Measurements from ENCODE around the gene KRT6B.
"Not testable (repeated sequence)": the region's sequence is repeated elsewhere in the genome, so short reads cannot be mapped to it uniquely, and the experiment has no call there.

Gene KRT6B

GRCh38 chr12:52448228-52448627 lies 3.7 kb downstream of the KRT6B start:
- no peak overlapping the region for H3K4me3 ChIP-seq (ENCODE audit: control insufficient read depth, low read depth, low read length)
- no peak for DNase-seq (ENCODE audit: low read depth)
- TF ChIP-seq, protein P1, sequence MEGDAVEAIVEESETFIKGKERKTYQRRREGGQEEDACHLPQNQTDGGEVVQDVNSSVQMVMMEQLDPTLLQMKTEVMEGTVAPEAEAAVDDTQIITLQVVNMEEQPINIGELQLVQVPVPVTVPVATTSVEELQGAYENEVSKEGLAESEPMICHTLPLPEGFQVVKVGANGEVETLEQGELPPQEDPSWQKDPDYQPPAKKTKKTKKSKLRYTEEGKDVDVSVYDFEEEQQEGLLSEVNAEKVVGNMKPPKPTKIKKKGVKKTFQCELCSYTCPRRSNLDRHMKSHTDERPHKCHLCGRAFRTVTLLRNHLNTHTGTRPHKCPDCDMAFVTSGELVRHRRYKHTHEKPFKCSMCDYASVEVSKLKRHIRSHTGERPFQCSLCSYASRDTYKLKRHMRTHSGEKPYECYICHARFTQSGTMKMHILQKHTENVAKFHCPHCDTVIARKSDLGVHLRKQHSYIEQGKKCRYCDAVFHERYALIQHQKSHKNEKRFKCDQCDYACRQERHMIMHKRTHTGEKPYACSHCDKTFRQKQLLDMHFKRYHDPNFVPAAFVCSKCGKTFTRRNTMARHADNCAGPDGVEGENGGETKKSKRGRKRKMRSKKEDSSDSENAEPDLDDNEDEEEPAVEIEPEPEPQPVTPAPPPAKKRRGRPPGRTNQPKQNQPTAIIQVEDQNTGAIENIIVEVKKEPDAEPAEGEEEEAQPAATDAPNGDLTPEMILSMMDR (conservative IDR thresholded peaks at IDR 0.05; ENCODE audit: control insufficient read depth, insufficient read depth, low read depth, low read length): no peak

DNA sequence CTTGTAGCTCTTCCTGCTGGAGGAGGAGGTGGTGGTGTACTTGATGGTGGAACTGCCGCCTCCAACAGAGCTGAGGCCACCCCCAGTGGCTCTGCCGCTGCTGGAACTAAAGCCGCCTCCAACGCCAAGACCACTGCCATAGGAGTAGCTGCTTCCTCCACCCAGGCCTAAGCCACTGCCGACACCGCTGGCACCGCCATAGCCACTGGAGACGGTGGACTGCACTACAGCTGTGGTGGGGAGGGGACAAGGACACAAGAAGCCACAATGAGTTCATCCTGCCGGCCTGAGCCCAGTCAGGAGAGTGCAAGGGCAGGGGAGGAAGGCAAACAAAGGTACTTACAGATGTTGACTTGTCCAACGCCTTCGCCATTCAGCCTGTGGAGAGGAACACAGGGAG lies 4.8 kb downstream of the KRT6B start:
- DNase-seq (ENCODE audit: low read depth); H3K4me3 ChIP-seq (ENCODE audit: control insufficient read depth, low read depth, low read length): not testable (repeated sequence)

- TF ChIP-seq, protein P1 (conservative IDR thresholded peaks at IDR 0.05; ENCODE audit: control insufficient read depth, insufficient read depth, low read depth, low read length): no peak
- no peak for DNase-seq (ENCODE audit: low read depth)
- H3K4me3 ChIP-seq (ENCODE audit: control insufficient read depth, low read depth, low read length): no peak overlapping the region
These were observed 5.4 kb downstream of the KRT6B start for GRCh38 chr12:52446367-52447045.

- TF ChIP-seq, protein P1 (conservative IDR thresholded peaks at IDR 0.05; ENCODE audit: control insufficient read depth, insufficient read depth, low read depth, low read length): no peak
These were observed 6.1 kb downstream of the KRT6B start for GRCh38 chr12:52445876-52446275.

GRCh38 chr12:52444647-52445595 lies 7.0 kb downstream of the KRT6B start:
- H3K4me3 ChIP-seq (ENCODE audit: control insufficient read depth, low read depth, low read length): no peak overlapping the region
- TF ChIP-seq, protein P1 (conservative IDR thresholded peaks at IDR 0.05; ENCODE audit: control insufficient read depth, insufficient read depth, low read depth, low read length): no peak
- DNase-seq (ENCODE audit: low read depth): no peak

More at GRCh38 chr12:52445876-52446275, 6.1 kb downstream of the KRT6B start:
- no peak for DNase-seq (ENCODE audit: low read depth)
- no peak overlapping the region for H3K4me3 ChIP-seq (ENCODE audit: control insufficient read depth, low read depth, low read length)

DNA sequence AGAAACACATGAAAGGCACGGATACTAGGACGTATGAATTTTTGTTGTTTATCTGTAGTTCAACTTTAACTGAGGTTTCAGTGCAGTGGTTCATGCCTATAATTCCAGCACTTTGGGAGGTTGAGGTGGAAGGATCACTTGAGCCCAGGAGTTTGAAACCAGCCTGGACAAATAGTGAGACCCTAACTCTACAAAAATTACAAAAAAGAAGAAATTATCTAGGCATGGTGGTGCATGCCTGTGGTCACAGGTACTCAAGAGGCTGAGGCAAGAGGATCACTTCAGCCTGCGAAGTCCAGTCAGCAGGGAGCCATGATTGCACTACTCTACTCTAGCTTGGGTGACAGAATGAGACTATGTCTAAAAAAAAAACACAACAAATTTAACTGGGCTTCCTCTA lies 8.0 kb downstream of the KRT6B start:
- no peak for DNase-seq (ENCODE audit: low read depth)
- no peak overlapping the region for H3K4me3 ChIP-seq (ENCODE audit: control insufficient read depth, low read depth, low read length)

More for the DNA sequence above, 8.0 kb downstream of the KRT6B start:
- TF ChIP-seq, protein P1 (conservative IDR thresholded peaks at IDR 0.05; ENCODE audit: control insufficient read depth, insufficient read depth, low read depth, low read length): no peak
